Erythroblast (primary cell): ENCODE results near the gene IGLL5.

Experiments
- DNase-seq, 2 experiments: peaks; one replicate each; lab custom pipeline; 2025; lab: John Stamatoyannopoulos, UW
- GATA1 ChIP-seq: IDR thresholded peaks from 2 replicates; pipeline ENCODE4 v1.6.1; 2011; ENCODE audit warnings: low read depth, mild to moderate bottlenecking, control low read depth, low read length, moderate library complexity
- POLR2A ChIP-seq: IDR thresholded peaks from 2 replicates; pipeline ENCODE4 v1.6.1; 2011; ENCODE audit warnings: mild to moderate bottlenecking, low read length

The IGLL5 gene

GRCh38 chr22:22906907-22907550 is 19.4 kb downstream of the IGLL5 start:
- no peak for TF ChIP-seq GATA1
- no peak for TF ChIP-seq POLR2A
- no peak for DNase-seq

- TF ChIP-seq GATA1 (no peak), POLR2A (no peak)
- no peak for DNase-seq
These were observed 20.2 kb downstream of the IGLL5 start for GRCh38 chr22:22907551-22908494.

- TF ChIP-seq GATA1, result no peak
- TF ChIP-seq POLR2A, result no peak
- DNase-seq, result no peak
These were observed 20.9 kb downstream of the IGLL5 start for GRCh38 chr22:22908495-22908861.

- TF ChIP-seq GATA1 (no peak), POLR2A (no peak)
- no peak for DNase-seq
These were observed 21.5 kb downstream of the IGLL5 start for GRCh38 chr22:22908941-22909604.

GRCh38 chr22:22909605-22910271 is 22.1 kb downstream of the IGLL5 start:
- DNase-seq, result no peak
- TF ChIP-seq GATA1 (no peak), POLR2A (no peak)

- no peak for DNase-seq
- TF ChIP-seq GATA1, result no peak
- no peak for TF ChIP-seq POLR2A
These were observed 22.9 kb downstream of the IGLL5 start for GRCh38 chr22:22910272-22911240.

- DNase-seq, result no peak
- TF ChIP-seq POLR2A (no peak), GATA1 (no peak)
These were observed 23.9 kb downstream of the IGLL5 start for GRCh38 chr22:22911327-22912134.

GRCh38 chr22:22912135-22912987 is 24.7 kb downstream of the IGLL5 start:
- DNase-seq, result no peak
- TF ChIP-seq POLR2A, result no peak
- no peak for TF ChIP-seq GATA1

GRCh38 chr22:22912988-22913253 is 25.3 kb downstream of the IGLL5 start:
- no peak for DNase-seq
- TF ChIP-seq POLR2A (no peak), GATA1 (no peak)

GRCh38 chr22:22913989-22914388 is 26.4 kb downstream of the IGLL5 start:
- TF ChIP-seq GATA1 (no peak), POLR2A (no peak)
- no peak for DNase-seq
